IPS DF 4.7 (cell line): Measurements from ENCODE around the gene ADAMTSL3.
"Not testable (repeated sequence)": the region's sequence is repeated elsewhere in the genome, so short reads cannot be mapped to it uniquely, and the experiment has no call there.

Experiments
- DNase-seq: peaks from one replicate; pipeline ENCODE4 v3.0.0-alpha.2; 2013; ENCODE audit warnings: low spot score; ENCODE audit errors: extremely low read depth

ADAMTSL3 gene

GRCh38 chr15:83919978-83920510 lies 266.1 kb downstream of the ADAMTSL3 start:
- no peak for DNase-seq

GRCh38 chr15:83922649-83923294 lies 268.8 kb downstream of the ADAMTSL3 start:
- no peak for DNase-seq

GRCh38 chr15:83926116-83926515 lies 272.2 kb downstream of the ADAMTSL3 start:
- DNase-seq = no peak

GRCh38 chr15:83927704-83928391 lies 273.9 kb downstream of the ADAMTSL3 start:
- no peak for DNase-seq

- no peak for DNase-seq
Observed at GRCh38 chr15:83928392-83928734, 274.4 kb downstream of the ADAMTSL3 start.

GRCh38 chr15:83928878-83929418 lies 275.0 kb downstream of the ADAMTSL3 start:
- no peak for DNase-seq

- no peak for DNase-seq
Observed at GRCh38 chr15:83929619-83930018, 275.7 kb downstream of the ADAMTSL3 start.

GRCh38 chr15:83930392-83931212 lies 276.7 kb downstream of the ADAMTSL3 start:
- no peak for DNase-seq

GRCh38 chr15:83935774-83936173 lies 281.9 kb downstream of the ADAMTSL3 start:
- no peak for DNase-seq

GRCh38 chr15:83940136-83940535 lies 286.2 kb downstream of the ADAMTSL3 start:
- DNase-seq = no peak

GRCh38 chr15:83943043-83943442 lies 289.1 kb downstream of the ADAMTSL3 start:
- no peak for DNase-seq

- DNase-seq = no peak
Observed at GRCh38 chr15:83943849-83944404, 290.0 kb downstream of the ADAMTSL3 start.

- DNase-seq = no peak
Observed at GRCh38 chr15:83947156-83947555, 293.2 kb downstream of the ADAMTSL3 start.

- DNase-seq = no peak
Observed at GRCh38 chr15:83954506-83954905, 300.6 kb downstream of the ADAMTSL3 start.

GRCh38 chr15:83955806-83956265 lies 301.9 kb downstream of the ADAMTSL3 start:
- DNase-seq = no peak

GRCh38 chr15:83956887-83957286 lies 303.0 kb downstream of the ADAMTSL3 start:
- DNase-seq = no peak

- no peak for DNase-seq
Observed at GRCh38 chr15:83959477-83959876, 305.6 kb downstream of the ADAMTSL3 start.

GRCh38 chr15:83960192-83960829 lies 306.4 kb downstream of the ADAMTSL3 start:
- DNase-seq = no peak

GRCh38 chr15:83961311-83961710 lies 307.4 kb downstream of the ADAMTSL3 start:
- no peak for DNase-seq

GRCh38 chr15:83964967-83965366 lies 311.0 kb downstream of the ADAMTSL3 start:
- not testable (repeated sequence) for DNase-seq
